Brain pericyte (primary cell): Measurements from ENCODE around the gene AJAP1.

Experiments
- DNase-seq: peaks from one replicate; pipeline ENCODE4 v3.0.0-alpha.2; 2012; ENCODE audit warnings: low read depth, low spot score

The AJAP1 gene

DNA sequence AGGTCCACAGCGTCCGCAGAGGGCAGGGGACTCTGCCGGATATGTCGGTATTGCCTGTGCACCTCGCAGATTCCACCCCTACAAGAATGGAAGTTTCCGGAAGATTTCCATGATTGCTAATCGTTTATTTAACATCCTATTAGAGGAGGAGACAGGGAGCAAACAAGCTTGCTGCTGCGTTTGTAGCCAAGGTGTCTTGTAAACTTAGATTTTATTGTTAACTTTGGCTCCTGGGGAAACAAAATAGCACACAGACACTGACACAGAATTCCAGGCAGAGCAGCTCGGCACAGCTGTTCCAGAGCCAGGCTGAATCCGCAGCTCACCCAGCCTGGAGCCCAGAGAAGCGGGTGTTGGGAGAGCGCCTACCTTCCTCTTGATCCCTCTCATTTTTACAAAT is 75.7 kb downstream of the AJAP1 start:
- no peak for DNase-seq

DNA sequence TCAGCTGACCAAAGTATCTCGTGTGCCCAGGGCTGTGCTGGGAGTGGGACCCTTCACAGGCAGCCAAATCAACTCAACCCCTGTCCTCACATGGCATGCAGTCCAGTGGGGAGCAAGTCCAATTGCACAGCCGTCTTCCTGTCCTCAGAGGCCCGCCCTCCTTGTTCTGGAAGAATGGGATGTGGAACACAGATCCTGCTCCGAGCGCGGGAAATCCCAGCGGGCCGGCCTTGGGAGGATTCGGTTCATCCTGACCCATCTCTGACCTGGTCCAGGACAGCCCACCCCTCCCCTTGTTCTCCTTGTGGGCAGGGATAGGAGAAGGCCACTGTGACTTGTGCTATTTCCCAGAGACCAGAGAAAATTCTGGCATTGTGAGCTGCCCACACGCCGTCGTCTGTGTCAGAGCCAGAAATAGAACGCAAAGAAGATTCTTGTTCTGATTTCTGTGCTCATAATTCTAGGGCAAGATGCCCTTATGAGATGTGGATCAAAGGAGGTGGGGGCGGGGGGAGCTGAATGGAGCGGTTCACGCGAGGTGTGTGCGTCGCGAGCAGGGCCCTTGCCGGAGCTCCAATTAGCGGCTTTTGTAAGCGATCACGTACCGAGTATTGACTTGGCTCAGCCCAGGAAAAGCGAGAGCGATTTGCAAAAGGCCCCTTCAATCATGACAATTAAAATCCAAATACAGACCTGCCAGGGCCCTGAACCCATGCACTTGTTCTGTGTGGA is 79.2 kb downstream of the AJAP1 start:
- DNase-seq, result no peak

DNA sequence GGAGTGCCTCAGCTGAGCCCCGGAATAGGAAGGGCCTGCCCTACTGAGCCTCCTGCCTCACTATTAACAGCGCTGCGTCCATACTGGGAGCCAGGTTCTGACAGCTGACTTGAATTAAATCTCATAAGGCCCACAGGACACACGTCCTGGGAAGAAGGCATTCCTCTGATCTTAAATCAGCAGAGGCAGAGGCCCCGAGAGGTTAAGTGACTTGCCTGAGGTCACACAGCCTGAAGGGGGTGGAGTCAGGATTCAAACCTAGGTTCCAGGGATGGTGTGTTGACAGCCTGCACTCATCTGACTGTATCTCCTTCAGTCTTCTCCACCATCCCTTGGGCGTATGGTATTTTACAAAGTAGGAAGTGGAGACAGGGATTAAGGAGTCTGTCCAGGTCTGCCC is 79.8 kb downstream of the AJAP1 start:
- DNase-seq, result no peak

DNA sequence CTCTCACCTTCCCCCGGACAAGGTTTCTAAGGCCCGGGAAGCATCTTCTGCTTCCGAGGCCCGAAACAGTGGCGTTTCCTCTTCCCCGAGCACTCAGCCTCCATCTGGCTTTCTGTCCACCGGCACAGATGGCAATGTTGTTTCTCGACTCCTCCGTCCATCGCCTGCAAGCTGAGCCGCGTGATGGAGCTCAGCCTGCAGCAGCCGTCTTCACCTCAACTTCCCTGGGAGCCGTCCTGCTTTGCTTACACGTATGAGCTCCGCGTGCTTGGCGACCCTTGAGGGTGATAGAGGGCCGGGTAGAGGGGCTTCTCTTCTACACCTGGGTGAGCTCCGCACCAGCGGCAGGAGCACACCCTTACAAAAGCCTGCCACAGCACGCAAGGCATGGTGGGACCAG is 80.4 kb downstream of the AJAP1 start:
- DNase-seq, result no peak

DNA sequence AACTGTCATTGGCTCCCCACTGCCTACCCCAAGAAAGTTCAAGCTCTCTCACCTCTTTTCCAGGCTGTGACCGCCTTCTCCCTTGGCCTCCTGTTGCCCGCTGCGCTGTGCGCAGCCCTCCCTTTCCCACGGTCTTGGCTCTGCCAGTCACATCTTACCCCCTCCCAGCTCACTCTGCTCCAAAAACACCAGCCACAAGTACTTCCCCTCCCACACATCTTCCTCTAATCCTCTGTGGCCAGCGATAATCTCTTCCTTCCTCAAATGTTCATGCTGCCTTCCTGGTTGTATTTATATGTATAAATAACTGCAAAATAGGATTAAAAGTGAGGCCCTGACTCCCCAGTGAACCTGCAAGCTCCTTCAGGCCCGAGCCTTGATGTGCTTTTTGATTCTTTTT is 81.8 kb downstream of the AJAP1 start:
- DNase-seq, result no peak

DNA sequence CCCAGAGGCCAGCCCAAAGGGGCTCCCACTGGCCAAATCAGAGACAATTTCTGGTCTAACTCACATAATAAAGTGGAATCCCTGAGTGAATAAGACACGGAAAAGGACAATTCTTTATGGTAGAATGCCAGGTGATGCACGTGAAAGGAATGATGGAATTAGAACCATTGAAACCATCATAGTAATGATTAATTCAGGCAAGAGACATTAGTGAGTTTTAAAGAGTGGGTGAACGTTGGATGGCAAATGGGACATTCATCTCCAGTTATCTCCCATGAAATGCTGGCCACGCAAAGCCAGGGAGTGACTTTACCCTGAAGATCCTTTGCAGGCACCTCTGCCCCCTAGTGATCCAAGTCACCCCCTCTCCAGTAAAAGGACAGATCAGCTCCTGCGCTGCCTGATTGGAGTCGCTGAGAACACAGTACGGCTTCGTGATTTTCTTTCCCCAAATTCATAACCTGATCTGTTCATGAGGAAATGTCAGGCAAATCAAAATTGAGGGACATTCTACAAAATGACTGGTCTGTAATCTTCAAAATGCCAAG is 87.5 kb downstream of the AJAP1 start:
- DNase-seq, result no peak

DNA sequence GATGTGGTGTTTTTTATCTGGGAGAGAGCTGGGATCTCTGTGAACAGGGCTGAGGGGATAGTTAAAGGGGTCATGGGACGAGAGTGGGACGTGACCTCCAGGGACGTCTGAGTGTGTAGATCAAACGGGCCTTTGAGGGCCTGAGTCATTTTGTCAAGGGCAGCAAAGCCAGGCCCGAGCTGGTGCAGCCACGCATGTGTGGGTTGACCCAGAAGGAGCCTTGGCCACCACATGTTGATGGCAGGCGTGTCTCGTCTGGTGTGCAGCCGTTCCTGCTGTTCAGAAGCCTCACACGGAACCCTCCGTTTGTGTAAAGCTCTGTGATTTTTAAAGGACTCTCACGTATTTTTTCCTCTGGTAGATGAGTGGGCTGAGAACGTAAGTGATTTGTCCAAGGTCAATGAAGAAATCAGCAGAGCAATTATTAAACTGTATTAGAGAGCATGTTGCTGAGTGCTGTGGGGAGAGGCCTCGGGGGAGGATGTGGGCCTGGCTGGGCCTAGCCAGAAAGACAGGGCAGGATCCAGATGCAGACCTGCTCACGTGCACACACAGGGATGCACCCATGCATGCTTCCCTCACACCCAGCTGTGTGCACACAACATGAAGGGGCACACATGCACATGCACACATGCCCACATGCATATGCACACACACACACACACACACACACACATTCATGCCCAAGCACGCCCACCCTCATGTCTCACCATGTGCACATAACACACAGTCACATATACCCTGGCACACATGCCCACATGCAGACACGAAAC is 89.8 kb downstream of the AJAP1 start:
- no peak for DNase-seq

DNA sequence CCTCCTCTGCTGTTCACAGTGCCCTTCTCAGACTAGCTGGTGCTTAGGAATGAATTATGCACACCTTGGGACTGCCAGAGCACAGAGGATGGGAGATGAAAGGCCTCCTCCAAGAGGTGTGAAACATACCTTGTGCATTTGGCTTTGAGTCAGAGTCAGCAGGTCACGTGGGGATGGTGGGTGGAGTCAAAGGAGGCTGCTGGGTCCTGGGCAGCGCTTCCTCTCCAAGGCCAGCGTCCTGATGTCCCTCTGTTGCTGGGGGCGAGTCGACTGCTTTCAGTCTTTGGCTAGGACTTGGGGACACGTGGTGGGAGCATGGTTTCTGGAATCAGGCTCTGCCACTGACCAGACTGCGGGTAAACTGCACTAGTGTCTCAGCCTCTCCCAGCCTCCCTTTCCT is 91.2 kb downstream of the AJAP1 start:
- DNase-seq, result no peak

DNA sequence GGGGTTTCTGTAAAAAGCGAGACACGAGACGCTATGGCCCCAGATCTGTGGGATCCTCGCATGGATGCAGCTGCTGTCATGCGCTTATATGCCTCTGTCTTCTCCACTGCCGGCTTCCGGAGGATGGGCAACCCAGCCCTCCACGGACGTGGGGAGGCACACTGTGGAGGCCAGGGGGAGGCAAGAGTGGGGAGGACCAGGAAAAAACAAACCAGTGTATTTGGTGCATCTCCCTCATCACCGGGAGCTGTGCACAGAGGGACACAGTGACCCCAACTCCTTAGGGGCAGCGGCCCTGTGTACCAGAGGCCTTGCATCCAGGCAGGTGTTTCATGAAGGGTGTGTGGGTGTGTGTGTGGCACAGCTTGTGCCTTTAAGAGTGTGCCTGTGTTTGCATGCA is 95.0 kb downstream of the AJAP1 start:
- DNase-seq, result no peak

DNA sequence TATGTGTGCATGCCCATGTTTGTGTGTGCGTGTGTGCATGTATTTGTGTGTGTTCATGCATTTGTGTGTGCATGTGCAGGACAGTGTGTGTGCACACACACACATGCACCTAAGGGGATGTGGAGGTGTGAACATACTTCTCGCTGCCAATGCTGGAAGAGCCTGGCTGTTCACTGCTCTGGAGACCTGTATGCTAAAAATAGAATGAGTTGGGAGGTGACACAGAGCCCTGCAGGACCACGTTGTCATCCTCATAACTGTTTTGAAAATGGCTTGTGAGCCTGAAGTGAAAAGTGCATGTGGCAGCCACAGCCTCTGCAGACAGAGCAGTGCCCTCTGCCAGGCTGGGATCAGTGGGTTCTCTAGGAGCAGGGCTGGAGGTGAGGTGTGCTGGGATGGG is 95.8 kb downstream of the AJAP1 start:
- no peak for DNase-seq

DNA sequence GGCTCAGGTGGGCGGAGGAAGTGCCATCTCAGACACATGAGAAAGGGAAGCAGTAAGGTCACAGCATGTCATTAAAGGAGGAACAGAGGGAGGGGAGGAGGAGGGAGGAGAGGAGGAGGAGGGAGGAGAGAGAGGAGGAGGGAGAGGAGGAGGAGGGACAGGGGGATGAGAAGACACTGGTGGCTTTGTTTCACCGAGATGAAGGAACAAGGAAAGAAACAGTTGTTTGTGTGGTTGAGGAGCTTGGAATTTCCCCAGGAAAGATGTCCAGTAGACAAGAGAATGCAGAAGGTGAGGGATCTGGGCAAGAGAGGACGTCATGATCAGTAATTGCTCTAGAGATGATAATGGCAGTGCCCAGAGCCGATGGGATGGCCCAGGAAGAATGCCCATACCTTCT is 97.7 kb downstream of the AJAP1 start:
- DNase-seq, result no peak

DNA sequence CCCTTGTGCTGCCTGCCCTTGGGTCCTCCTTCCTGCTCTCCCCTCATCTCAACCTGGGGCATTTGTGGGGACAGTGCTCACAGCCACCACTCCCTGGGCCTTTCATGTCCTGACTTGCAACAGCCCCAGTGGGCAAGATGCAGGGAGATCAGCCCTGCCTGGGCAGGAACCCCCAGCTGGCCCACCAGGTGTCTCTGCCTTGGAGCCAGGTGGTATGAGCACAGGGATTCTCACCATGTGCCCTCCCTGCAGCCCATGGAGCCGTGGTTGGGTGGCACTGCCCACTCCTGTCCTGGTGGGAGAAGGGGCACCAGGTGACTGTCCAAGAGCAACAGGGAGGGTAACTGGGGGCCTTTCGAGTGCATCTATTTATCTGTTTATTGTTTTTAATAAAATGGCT is 100.4 kb downstream of the AJAP1 start:
- no peak for DNase-seq

DNA sequence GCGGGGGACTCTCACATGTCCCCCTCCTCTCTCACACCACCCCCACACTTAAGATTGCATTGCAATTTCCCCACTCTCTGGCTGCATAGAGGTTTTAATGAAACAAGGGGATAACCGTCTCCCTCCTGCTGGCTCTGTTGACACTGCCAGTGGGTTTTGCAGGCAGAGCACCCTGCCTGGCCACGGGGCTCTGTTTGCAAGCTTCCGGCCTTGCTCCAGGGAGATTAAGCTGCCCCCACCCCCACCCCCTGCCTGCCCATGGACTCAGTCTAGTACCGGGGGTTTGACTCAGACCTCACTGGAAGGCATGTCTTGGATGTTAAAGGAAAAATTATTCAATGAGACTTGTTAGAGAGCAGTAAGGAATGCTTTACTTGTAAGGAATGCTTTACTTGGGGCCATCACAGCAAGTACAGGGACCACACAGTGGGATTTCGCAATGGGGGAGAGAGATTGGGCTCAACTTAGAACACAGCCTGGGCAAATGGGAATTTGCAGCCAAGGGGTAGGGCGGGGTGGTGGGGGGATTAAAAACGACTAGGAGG is 101.0 kb downstream of the AJAP1 start:
- no peak for DNase-seq

DNA sequence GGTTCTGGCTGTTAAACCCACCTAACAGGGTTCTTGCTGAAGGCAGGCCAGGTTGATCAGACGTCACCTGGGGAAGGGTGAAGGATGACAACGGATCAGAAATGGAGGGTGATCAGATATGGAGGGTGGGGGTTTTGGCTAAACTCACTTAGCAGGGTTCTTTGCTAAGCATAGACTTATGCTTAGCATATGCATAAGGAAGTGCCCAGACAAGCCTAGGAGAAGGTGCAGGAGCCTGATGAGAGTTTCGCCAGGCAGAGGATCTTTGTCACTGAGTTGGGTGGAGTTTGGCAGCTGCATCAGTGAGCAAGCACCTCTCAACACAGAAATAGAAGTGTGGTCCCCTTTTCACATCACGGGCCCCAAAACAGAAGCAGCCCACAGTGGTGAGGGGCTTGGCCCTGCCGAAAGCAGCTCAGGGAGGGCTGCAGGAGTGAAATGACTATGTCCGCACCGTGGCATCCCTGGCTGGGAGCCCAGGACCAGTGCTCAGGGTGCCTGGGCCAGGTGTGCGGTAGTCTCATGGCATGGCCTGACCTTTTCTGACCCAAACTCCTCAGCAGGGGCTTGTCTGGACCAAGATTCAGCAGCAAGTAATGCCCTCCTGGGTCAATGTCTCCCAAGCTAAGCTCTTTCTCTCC is 101.6 kb downstream of the AJAP1 start:
- DNase-seq, result no peak

DNA sequence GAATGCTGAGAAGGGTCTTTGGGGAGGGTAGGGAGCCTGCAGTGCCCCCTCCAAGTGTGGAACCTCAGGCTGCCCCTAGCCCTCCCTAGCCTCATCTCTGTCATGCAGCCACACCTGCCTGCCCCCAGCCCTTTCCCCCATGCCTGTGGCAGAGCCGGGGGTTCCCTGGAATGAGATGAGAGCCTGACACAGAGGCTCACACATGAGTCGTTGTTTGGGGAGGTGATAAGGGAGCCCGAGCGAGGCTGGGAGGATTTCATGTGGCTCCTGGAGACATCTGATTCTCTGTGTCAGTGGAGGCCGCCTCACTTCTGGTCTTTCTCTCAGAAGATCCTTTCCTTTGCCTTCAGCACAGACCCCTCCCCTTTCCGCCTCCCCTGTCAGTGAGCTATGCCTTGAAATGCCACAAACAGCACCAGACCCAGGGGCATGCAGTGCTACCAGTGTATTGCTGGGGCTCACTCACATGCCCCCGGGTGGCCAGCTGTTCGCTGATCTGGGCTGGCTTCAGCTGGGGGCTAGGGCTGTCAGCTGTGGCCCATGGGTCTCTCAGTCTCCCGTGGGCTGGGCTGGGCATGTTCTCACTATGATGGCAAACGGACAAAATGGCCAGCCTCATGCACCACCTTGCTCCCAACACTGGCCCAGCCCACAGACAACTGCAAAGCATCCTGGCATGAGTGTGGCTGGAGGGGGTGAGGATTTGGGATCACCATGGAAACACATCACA is 102.6 kb downstream of the AJAP1 start:
- DNase-seq, result no peak

DNA sequence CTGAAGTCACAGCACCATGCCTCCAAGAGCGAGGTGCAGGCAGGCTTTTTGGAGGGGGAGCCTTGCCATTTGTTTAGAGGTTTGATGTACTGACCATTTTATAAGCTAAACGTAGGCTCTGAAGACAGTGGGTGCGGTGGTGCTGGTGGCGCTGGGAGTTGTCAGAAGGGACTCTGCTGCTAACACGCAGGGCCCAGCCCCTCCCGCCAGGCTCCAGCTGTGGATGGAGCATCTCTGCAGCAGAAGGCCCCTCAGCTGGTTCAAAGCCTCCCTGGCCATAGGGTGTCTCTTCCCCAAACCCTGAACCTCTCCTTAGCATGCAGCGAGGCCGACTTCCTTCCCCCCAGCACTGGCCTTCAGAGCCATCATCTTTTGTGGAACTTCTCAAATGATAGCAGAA is 105.3 kb downstream of the AJAP1 start:
- no peak for DNase-seq

DNA sequence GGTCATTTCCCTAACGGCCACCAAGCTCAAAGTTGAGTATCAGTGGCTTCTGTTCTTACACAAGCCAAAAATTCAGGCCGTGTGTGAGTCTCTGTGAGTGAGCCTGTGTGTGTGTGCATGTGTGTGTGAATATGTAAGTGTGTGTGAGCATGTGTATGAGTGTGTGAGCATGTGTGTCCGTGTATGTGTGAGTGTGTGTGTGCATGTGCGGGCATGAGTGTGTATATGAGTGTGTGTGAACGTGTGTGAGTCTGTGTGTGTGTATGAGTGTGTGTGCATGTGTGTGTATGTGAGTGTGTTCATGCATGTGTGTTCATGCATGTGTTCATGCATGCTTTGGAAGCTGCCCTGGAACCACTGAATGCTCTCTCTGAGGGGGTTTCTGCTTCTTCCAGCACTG is 105.7 kb downstream of the AJAP1 start:
- DNase-seq, result no peak

DNA sequence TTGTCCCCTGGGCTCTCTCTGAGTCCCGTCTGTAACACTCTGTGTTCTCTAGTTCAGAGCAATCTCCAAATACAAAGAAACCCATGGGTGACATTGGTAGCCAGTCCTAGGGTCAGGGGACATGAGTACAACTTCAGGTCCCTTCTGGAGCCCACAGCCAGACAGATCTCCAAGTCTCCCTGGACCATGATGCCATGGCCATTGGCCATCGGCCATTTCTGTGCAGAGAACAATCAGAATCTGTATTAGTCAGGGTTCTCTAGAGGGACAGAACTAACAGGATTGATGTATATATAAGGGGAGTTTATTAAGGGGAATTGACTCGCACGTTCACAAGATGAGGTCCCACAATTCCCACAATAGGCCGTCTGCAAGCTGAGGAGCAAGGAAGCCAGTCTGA is 106.9 kb downstream of the AJAP1 start:
- no peak for DNase-seq

DNA sequence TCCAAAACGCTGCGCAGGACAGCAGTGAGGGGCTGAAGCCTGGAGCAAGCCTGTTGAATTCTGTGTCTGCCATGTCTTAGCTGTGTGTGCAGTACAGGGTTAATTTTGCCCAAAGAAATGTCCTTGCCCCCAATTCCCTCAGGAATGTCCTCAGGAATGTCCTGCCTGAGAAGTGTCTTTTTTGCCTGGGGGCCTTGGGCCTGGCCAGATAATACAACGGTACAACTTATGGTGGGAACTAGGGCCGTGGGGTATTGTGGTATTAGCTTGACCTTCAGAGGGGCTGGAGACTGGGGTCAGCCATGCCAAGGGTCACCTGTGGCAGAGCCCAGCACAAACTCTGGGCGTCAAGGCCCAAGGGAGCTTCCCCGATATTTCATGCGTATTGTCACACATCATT is 107.7 kb downstream of the AJAP1 start:
- DNase-seq, result no peak

DNA sequence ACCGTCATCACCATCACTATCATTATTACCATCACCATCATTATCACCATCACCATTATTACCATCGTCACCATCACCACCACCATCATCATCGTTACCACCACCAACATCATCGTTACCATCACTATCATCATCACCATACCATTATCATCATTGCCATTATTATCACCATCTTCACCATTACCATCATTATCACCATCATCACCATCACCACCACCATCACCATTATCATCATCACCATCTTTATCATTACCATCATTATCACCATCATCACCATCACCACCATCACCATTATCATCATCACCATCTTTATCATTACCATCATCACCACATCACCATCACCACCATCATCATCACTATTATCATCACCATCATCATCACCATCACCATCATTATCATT is 112.9 kb downstream of the AJAP1 start:
- DNase-seq, result no peak

DNA sequence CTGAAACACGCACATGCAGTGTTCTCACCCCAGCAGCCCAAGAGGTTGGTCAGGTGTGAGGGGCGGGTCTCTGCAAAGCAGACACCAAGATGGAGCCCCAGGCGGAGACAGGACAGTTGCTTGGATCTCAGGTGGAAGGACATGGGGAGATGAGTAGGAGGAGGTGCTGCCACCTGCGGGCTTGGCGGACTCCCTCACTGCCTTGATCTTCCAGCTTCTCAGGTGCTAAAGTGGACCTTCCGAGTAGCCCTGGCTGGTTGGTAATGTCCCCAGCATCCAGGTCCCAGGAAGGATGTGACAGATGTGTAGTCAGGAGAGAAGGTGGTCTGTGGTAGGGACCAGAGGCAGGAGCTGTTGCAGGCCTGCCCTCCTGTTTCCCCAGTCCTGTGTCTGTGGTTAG is 114.1 kb downstream of the AJAP1 start:
- DNase-seq, result no peak
